Naive thymus-derived CD4-positive, alpha-beta T cell (primary cell): ENCODE data around the gene TSPAN18. TPM values are rescaled to one million over a fixed set of nuclear protein-coding genes. Genes with fewer than 3 reads are reported as not detected.
A peak's percentile ranks its signal among the peaks of the same experiment; 100 is the strongest.
"Not testable (repeated sequence)": the region's sequence is repeated elsewhere in the genome, so short reads cannot be mapped to it uniquely, and the experiment has no call there.

Source experiments
- ATAC-seq: fragments of 150-1000 bp; cut with Tn5 transposase; 2 replicates; pipeline ENCODE4 v1.10.0; 2021; ENCODE audit warnings: mild to moderate bottlenecking, moderate library complexity
- CTCF ChIA-PET: fragments of 350-600 bp; sonication (Branson Sonifier 250); formaldehyde crosslinking; loops from one replicate; lab custom pipeline; 2021; ENCODE audit warnings: antibody characterized with exemption; lab: Charles Lee
- POLR2A ChIA-PET: fragments of 350-600 bp; sonication (Branson Sonifier 250); formaldehyde crosslinking; loops from one replicate; lab custom pipeline; 2021; ENCODE audit warnings: antibody characterized with exemption, inconsistent platforms; lab: Charles Lee
- DNase-seq, 9 donors: peaks; one replicate each; pipeline versions ENCODE4 v3.0.0 to v3.0.0-alpha.2; 2020 to 2022; ENCODE audit warnings: mixed read lengths in 1 of 9
- H3K27ac ChIP-seq: one replicate; pipeline ENCODE4 v1.7.0; 2013; ENCODE audit warnings: mild to moderate bottlenecking, low read depth, low read length, moderate library complexity
- H3K27me3 ChIP-seq, 2 donors: one replicate each; pipeline ENCODE4 v1.7.0; 2013; ENCODE audit warnings: low read length in 2 of 2, mild to moderate bottlenecking in 2 of 2, moderate library complexity in 2 of 2; ENCODE audit not compliant: control insufficient read depth in 2 of 2, insufficient read depth in 2 of 2
- H3K36me3 ChIP-seq, 3 experiments: 1 replicate in 2 of 3; 2 replicates in 1 of 3; pipeline ENCODE4 v1.7.0; 2013; ENCODE audit warnings: low read length in 3 of 3, mild to moderate bottlenecking in 3 of 3, moderate library complexity in 1 of 3; ENCODE audit not compliant: insufficient read depth in 3 of 3, control insufficient read depth in 2 of 3
- H3K4me1 ChIP-seq, 2 donors: one replicate each; pipeline ENCODE4 v1.7.0; 2013; ENCODE audit warnings: low read length in 2 of 2, mild to moderate bottlenecking in 2 of 2, moderate library complexity in 1 of 2; ENCODE audit not compliant: control insufficient read depth in 2 of 2, insufficient read depth in 2 of 2
- H3K4me3 ChIP-seq: 2 replicates; pipeline ENCODE4 v1.7.0; 2013; ENCODE audit warnings: mild to moderate bottlenecking, low read length
- H3K9me3 ChIP-seq, 3 experiments: 1 replicate in 2 of 3; 2 replicates in 1 of 3; pipeline ENCODE4 v1.7.0; 2013; ENCODE audit warnings: low read length in 3 of 3; ENCODE audit not compliant: control insufficient read depth in 2 of 3
- H3K27ac Mint-ChIP-seq, 9 donors: one replicate each; pipeline ENCODE4 v1.8.0; 2020 to 2022; ENCODE audit warnings: mixed read lengths in 9 of 9, mild to moderate bottlenecking in 8 of 9, moderate library complexity in 5 of 9, inconsistent platforms in 2 of 9
- H3K27me3 Mint-ChIP-seq, 5 donors: one replicate each; pipeline ENCODE4 v1.8.0; 2021 to 2022; ENCODE audit warnings: mixed read lengths in 5 of 5, mild to moderate bottlenecking in 1 of 5
- H3K36me3 Mint-ChIP-seq, 5 donors: one replicate each; pipeline ENCODE4 v1.8.0; 2020 to 2022; ENCODE audit warnings: mixed read lengths in 5 of 5, mild to moderate bottlenecking in 3 of 5, inconsistent platforms in 1 of 5
- H3K4me1 Mint-ChIP-seq, 7 donors: one replicate each; pipeline ENCODE4 v1.8.0; 2020 to 2022; ENCODE audit warnings: mixed read lengths in 7 of 7, mild to moderate bottlenecking in 3 of 7, inconsistent platforms in 1 of 7
- H3K4me3 Mint-ChIP-seq, 10 donors: one replicate each; pipeline ENCODE4 v1.8.0; 2020 to 2022; ENCODE audit warnings: mild to moderate bottlenecking in 10 of 10, mixed read lengths in 10 of 10, moderate library complexity in 6 of 10, inconsistent platforms in 2 of 10
- H3K9me3 Mint-ChIP-seq, 11 donors: one replicate each; pipeline ENCODE4 v1.8.0; 2020 to 2022; ENCODE audit warnings: mixed read lengths in 11 of 11, mild to moderate bottlenecking in 4 of 11, inconsistent platforms in 1 of 11, moderate library complexity in 1 of 11
- intact Hi-C, 2 donors: fragments of 100-400 bp; cut with micrococcal nuclease; formaldehyde crosslinking; loops; one replicate each; pipeline ENCODE4 v1.15.1; 2023
- polyA plus RNA-seq, 2 donors: library from polyadenylated mRNA; unstranded; fragments of 300-500 nt; fragmentation: Illumina TruSeq; gene quantifications; one replicate each; pipeline ENCODE4 v1.2.3, GENCODE V29; 2021
- total RNA-seq, 6 experiments: library from RNA in 5 of 6; stranded (reverse) in 5 of 6; gene quantifications; 1 replicate in 5 of 6; 2 replicates in 1 of 6; pipeline ENCODE4 v1.2.3 and lab custom pipeline; 2021 to 2026

The TSPAN18 gene
- total and polyA plus RNA-seq, 7 experiments from 2014 or later = 8.8 to 57.0 (median 21.7) TPM

GRCh38 chr11:44871682-44872081 lies 144.9 kb downstream of the TSPAN18 start:
- POLR2A ChIA-PET = interaction anchor here (0.5 kb wide), 1 partner anchor 106 kb away, joined by 3 read pairs; no protein-coding TSS in a partner anchor
- peaks cover 0 to 14% (median 0%) of the 10 kb centered on the region in 3 experiments for H3K36me3 ChIP-seq
- H3K27ac Mint-ChIP-seq, H3K4me3 ChIP-seq, DNase-seq, H3K4me3 Mint-ChIP-seq, H3K27me3 Mint-ChIP-seq, intact Hi-C loops, CTCF ChIA-PET, H3K9me3 ChIP-seq, H3K27ac ChIP-seq, H3K27me3 ChIP-seq, H3K4me1 ChIP-seq: not testable (repeated sequence)
- peaks cover 0 to 11% (median 4%) of the 10 kb centered on the region in 7 donors for H3K4me1 Mint-ChIP-seq
- peaks cover 6 to 42% (median 28%) of the 10 kb centered on the region in 5 donors for H3K36me3 Mint-ChIP-seq
- peak; percentile 69 for ATAC-seq
- peaks cover 0 to 16% (median 0%) of the 10 kb centered on the region in 11 donors for H3K9me3 Mint-ChIP-seq

- DNase-seq (no peak), ATAC-seq (no peak)
- peaks cover 0 to 9% (median 3%) of the 10 kb centered on the region in 7 donors for H3K4me1 Mint-ChIP-seq
- Histone ChIP-seq H3K27me3 (no peaks in the 10 kb centered on the region), H3K4me1 (no peaks in the 10 kb centered on the region), H3K4me3 (no peak overlapping the region), H3K9me3 (no peaks in the 10 kb centered on the region), H3K27ac (no peak overlapping the region), H3K36me3 (peaks cover 0 to 14% (median 0%) of the 10 kb centered on the region in 3 experiments)
- peaks cover 0 to 7% (median 0%) of the 10 kb centered on the region in 5 donors for H3K27me3 Mint-ChIP-seq
- H3K4me3 Mint-ChIP-seq = no peak overlapping the region
- H3K9me3 Mint-ChIP-seq = peaks cover 0 to 16% (median 0%) of the 10 kb centered on the region in 11 donors
- peaks cover 6 to 40% (median 26%) of the 10 kb centered on the region in 5 donors for H3K36me3 Mint-ChIP-seq
- intact Hi-C loops = no loop called here
- POLR2A ChIA-PET = no interaction called here
- CTCF ChIA-PET = no interaction called here
- H3K27ac Mint-ChIP-seq = no peak overlapping the region
Observed at GRCh38 chr11:44872556-44872955, 145.8 kb downstream of the TSPAN18 start.

- Mint-ChIP-seq H3K27ac (peak overlapping the region in 1 of 9 donors; percentile 52), H3K4me1 (peaks cover 0 to 4% (median 0%) of the 10 kb centered on the region in 7 donors), H3K9me3 (peaks cover 0 to 16% (median 0%) of the 10 kb centered on the region in 11 donors), H3K4me3 (no peak overlapping the region), H3K27me3 (peaks cover 0 to 3% (median 0%) of the 10 kb centered on the region in 5 donors), H3K36me3 (peaks cover 6 to 30% (median 18%) of the 10 kb centered on the region in 5 donors)
- Histone ChIP-seq H3K27ac (no peak overlapping the region), H3K36me3 (peaks cover 0 to 14% (median 0%) of the 10 kb centered on the region in 3 experiments), H3K4me3 (no peak overlapping the region), H3K4me1 (no peaks in the 10 kb centered on the region), H3K27me3 (no peaks in the 10 kb centered on the region), H3K9me3 (no peaks in the 10 kb centered on the region)
- intact Hi-C loops = no loop called here
- ATAC-seq (no peak), DNase-seq (no peak)
- POLR2A ChIA-PET = no interaction called here
- CTCF ChIA-PET = no interaction called here
Observed at GRCh38 chr11:44873537-44873936, 146.8 kb downstream of the TSPAN18 start.

GRCh38 chr11:44874284-44874683 lies 147.5 kb downstream of the TSPAN18 start:
- peaks cover 6 to 23% (median 16%) of the 10 kb centered on the region in 5 donors for H3K36me3 Mint-ChIP-seq
- ChIA-PET POLR2A (no interaction called here), CTCF (no interaction called here)
- no peak for DNase-seq
- Histone ChIP-seq H3K36me3 (peaks cover 0 to 16% (median 0%) of the 10 kb centered on the region in 3 experiments), H3K27ac (no peak overlapping the region), H3K4me1 (no peaks in the 10 kb centered on the region), H3K4me3 (no peak overlapping the region), H3K27me3 (no peaks in the 10 kb centered on the region), H3K9me3 (no peaks in the 10 kb centered on the region)
- H3K27me3 Mint-ChIP-seq = peaks cover 0 to 3% (median 0%) of the 10 kb centered on the region in 5 donors
- H3K27ac Mint-ChIP-seq = peak overlapping the region in 1 of 9 donors; percentile 52
- no peak for ATAC-seq
- H3K4me1 Mint-ChIP-seq = peaks cover 0 to 4% (median 0%) of the 10 kb centered on the region in 7 donors
- H3K4me3 Mint-ChIP-seq = no peak overlapping the region
- peaks cover 0 to 16% (median 0%) of the 10 kb centered on the region in 11 donors for H3K9me3 Mint-ChIP-seq
- intact Hi-C loops = no loop called here

- peaks cover 0 to 3% (median 0%) of the 10 kb centered on the region in 7 donors for H3K4me1 Mint-ChIP-seq
- H3K36me3 Mint-ChIP-seq = peaks cover 6 to 16% (median 13%) of the 10 kb centered on the region in 5 donors
- no peaks in the 10 kb centered on the region for H3K4me1 ChIP-seq
- H3K36me3 ChIP-seq = peaks cover 0 to 23% (median 0%) of the 10 kb centered on the region in 3 experiments
- POLR2A ChIA-PET = no interaction called here
- intact Hi-C loops = no loop called here
- H3K4me3 ChIP-seq = no peak overlapping the region
- CTCF ChIA-PET = no interaction called here
- no peak for DNase-seq
- no peak overlapping the region for H3K4me3 Mint-ChIP-seq
- no peak overlapping the region for H3K27ac Mint-ChIP-seq
- no peak for ATAC-seq
- H3K27me3 Mint-ChIP-seq = peaks cover 0 to 2% (median 0%) of the 10 kb centered on the region in 5 donors
- no peak overlapping the region for H3K27ac ChIP-seq
- H3K9me3 ChIP-seq = no peaks in the 10 kb centered on the region
- H3K27me3 ChIP-seq = no peaks in the 10 kb centered on the region
- H3K9me3 Mint-ChIP-seq = peaks cover 0 to 13% (median 0%) of the 10 kb centered on the region in 11 donors
Observed at GRCh38 chr11:44875037-44875436, 148.3 kb downstream of the TSPAN18 start.

- intact Hi-C loops = no loop called here
- no peak overlapping the region for H3K27ac ChIP-seq
- DNase-seq = no peak
- no peak overlapping the region for H3K4me3 ChIP-seq
- peaks cover 0 to 3% (median 1%) of the 10 kb centered on the region in 5 donors for H3K36me3 Mint-ChIP-seq
- H3K4me3 Mint-ChIP-seq = no peak overlapping the region
- no peaks in the 10 kb centered on the region for H3K9me3 ChIP-seq
- H3K4me1 Mint-ChIP-seq = no peaks in the 10 kb centered on the region
- ATAC-seq = no peak
- no peaks in the 10 kb centered on the region for H3K27me3 ChIP-seq
- ChIA-PET CTCF (no interaction called here), POLR2A (no interaction called here)
- peak overlapping the region in 1 of 9 donors; percentile 16 for H3K27ac Mint-ChIP-seq
- peaks cover 0 to 20% (median 0%) of the 10 kb centered on the region in 3 experiments for H3K36me3 ChIP-seq
- H3K27me3 Mint-ChIP-seq = no peaks in the 10 kb centered on the region
- no peaks in the 10 kb centered on the region for H3K4me1 ChIP-seq
- H3K9me3 Mint-ChIP-seq = peaks cover 0 to 2% (median 0%) of the 10 kb centered on the region in 11 donors
Observed at GRCh38 chr11:44876194-44876723, 149.5 kb downstream of the TSPAN18 start.

GRCh38 chr11:44876906-44877305 lies 150.1 kb downstream of the TSPAN18 start:
- H3K36me3 ChIP-seq = peaks cover 0 to 20% (median 0%) of the 10 kb centered on the region in 3 experiments
- CTCF ChIA-PET = no interaction called here
- Mint-ChIP-seq H3K9me3 (no peaks in the 10 kb centered on the region), H3K27me3 (no peaks in the 10 kb centered on the region), H3K4me1 (no peaks in the 10 kb centered on the region), H3K36me3 (no peaks in the 10 kb centered on the region), H3K4me3 (no peak overlapping the region), H3K27ac (no peak overlapping the region)
- H3K9me3 ChIP-seq = no peaks in the 10 kb centered on the region
- intact Hi-C loops = no loop called here
- H3K27me3 ChIP-seq = no peaks in the 10 kb centered on the region
- H3K4me1 ChIP-seq = no peaks in the 10 kb centered on the region
- ATAC-seq (no peak), DNase-seq (no peak)
- no peak overlapping the region for H3K4me3 ChIP-seq
- POLR2A ChIA-PET = no interaction called here
- H3K27ac ChIP-seq = no peak overlapping the region
